Psoas muscle (tissue), 8 donors: ENCODE measurements around the gene COL4A2. TPM values are rescaled to one million over a fixed set of nuclear protein-coding genes. Genes with fewer than 3 reads are reported as not detected.

ENCODE experiments used
- ATAC-seq, 4 donors: fragments of 200-7000 bp; cut with Tn5 transposase; one replicate each; pipeline ENCODE4 v1.9.1; 2020; ENCODE audit warnings: moderate library complexity in 3 of 4, mild to moderate bottlenecking in 2 of 4
- DNase-seq, 2 donors: peaks; one replicate each; pipeline ENCODE4 v3.0.0-alpha.2; 2020
- H3K27ac ChIP-seq: fragments of 200-600 bp; one replicate; pipeline ENCODE4 v1.8.0; 2022
- H3K27me3 ChIP-seq, 3 donors: fragments of 200-600 bp in 1 of 3; one replicate each; pipeline versions ENCODE4 v1.6.1 to v1.8.0; 2013 to 2022; ENCODE audit warnings: low read length in 2 of 3, mild to moderate bottlenecking in 2 of 3, moderate library complexity in 1 of 3; ENCODE audit not compliant: insufficient read depth in 3 of 3
- H3K36me3 ChIP-seq, 2 donors: fragments of 200-600 bp in 1 of 2; one replicate each; pipeline versions ENCODE4 v1.6.1 to v1.8.0; 2013 to 2022; ENCODE audit warnings: low read depth in 1 of 2, mild to moderate bottlenecking in 1 of 2, moderate library complexity in 1 of 2; ENCODE audit not compliant: insufficient read depth in 1 of 2
- H3K4me1 ChIP-seq: fragments of 200-600 bp; one replicate; pipeline ENCODE4 v1.8.0; 2022
- H3K4me3 ChIP-seq: fragments of 200-600 bp; one replicate; pipeline ENCODE4 v1.8.0; 2022; ENCODE audit warnings: mild to moderate bottlenecking
- H3K9me3 ChIP-seq: fragments of 200-600 bp; one replicate; pipeline ENCODE4 v1.8.0; 2022
- WGBS, 3 donors: extraction: QIAGEN DNeasy Blood & Tissue Kit; methylation state at CpG; one replicate each; pipeline versions ENCODE4 v1.1.6 to v1.1.7; 2013; 5-methylcytosine and 5-hydroxymethylcytosine counted together
- intact Hi-C, 2 donors: fragments of 100-400 bp; cut with DNase I; formaldehyde crosslinking; loops; one replicate each; pipeline versions ENCODE4 v1.11.0 to v1.14.2; 2022
- polyA plus RNA-seq, 3 donors: library from polyadenylated mRNA; stranded (reverse); fragments of 200-250 nt; gene quantifications; one replicate each; pipeline ENCODE4 v1.2.3, GENCODE V29; 2013
- total RNA-seq, 4 donors: library from RNA; stranded (reverse); fragmentation: NEBNext Ultra II Directional in 2 of 4; extraction: Animal tissue kit (Norgen Biotek cat#: 25700) in 2 of 4; gene quantifications; one replicate each; pipeline versions ENCODE4 v1.2.1 to v1.2.4, GENCODE V29; 2021 to 2023
- TF ChIP-seq, protein P1 (sequence below): fragments of 200-600 bp; IDR thresholded peaks from one replicate; pipeline ENCODE4 v1.8.0; 2022; ENCODE audit warnings: antibody characterized with exemption
- donor health status: healthy with polysubstance abuse.
- donor health status: DM: no; HTN: no; CAD: no; lungs with moderate emphysema.
- donor health status: Bipolar disorder and iron deficiency.
- donor health status: healthy.
- donor health status: DM: yes; HTN: yes; CAD: no.
- donor health status: DM: no; HTN: no; CAD: no.
- donor health status: DM: no; HTN: no; CAD: no.
- donor health status: DM: yes; HTN: yes; CAD: no.

COL4A2 gene
- total and polyA plus RNA-seq, 7 donors, result 25.8 to 84.5 (median 57.8) TPM

- peak; percentile 64 to 82 (median 70) for ATAC-seq
- intact Hi-C loops, result no loop called here
- 38 to 44% (median 40%) methylated on average over 17 of the region's 17 CpGs for WGBS, 3 donors
Measured at GRCh38 chr13:110506859-110507566, 199.9 kb downstream of the COL4A2 start.

GRCh38 chr13:110507678-110508381, 200.7 kb downstream of the COL4A2 start:
- Histone ChIP-seq H3K27me3 (no peaks in the 10 kb centered on the region), H3K9me3 (no peaks in the 10 kb centered on the region), H3K4me1 (peaks cover 18% of the 10 kb centered on the region), H3K27ac (peak overlapping the region; percentile 60), H3K36me3 (peaks cover 0 to 48% of the 10 kb centered on the region in 2 donors), H3K4me3 (no peak overlapping the region)
- TF ChIP-seq, protein P1, sequence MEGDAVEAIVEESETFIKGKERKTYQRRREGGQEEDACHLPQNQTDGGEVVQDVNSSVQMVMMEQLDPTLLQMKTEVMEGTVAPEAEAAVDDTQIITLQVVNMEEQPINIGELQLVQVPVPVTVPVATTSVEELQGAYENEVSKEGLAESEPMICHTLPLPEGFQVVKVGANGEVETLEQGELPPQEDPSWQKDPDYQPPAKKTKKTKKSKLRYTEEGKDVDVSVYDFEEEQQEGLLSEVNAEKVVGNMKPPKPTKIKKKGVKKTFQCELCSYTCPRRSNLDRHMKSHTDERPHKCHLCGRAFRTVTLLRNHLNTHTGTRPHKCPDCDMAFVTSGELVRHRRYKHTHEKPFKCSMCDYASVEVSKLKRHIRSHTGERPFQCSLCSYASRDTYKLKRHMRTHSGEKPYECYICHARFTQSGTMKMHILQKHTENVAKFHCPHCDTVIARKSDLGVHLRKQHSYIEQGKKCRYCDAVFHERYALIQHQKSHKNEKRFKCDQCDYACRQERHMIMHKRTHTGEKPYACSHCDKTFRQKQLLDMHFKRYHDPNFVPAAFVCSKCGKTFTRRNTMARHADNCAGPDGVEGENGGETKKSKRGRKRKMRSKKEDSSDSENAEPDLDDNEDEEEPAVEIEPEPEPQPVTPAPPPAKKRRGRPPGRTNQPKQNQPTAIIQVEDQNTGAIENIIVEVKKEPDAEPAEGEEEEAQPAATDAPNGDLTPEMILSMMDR, result no peak
- DNase-seq (peak in 1 of 2 donors; percentile 67), ATAC-seq (peak; percentile 64 to 80 (median 76))
- 71 to 80% (median 74%) methylated on average over 23 of the region's 23 CpGs for WGBS, 3 donors
- intact Hi-C loops, result no loop called here

More at GRCh38 chr13:110506859-110507566, 199.9 kb downstream of the COL4A2 start:
- Histone ChIP-seq H3K27ac (peak overlapping the region; percentile 60), H3K4me1 (peaks cover 18% of the 10 kb centered on the region), H3K36me3 (peaks cover 0 to 49% of the 10 kb centered on the region in 2 donors), H3K4me3 (no peak overlapping the region), H3K27me3 (no peaks in the 10 kb centered on the region), H3K9me3 (no peaks in the 10 kb centered on the region)
- TF ChIP-seq, protein P1, result no peak
- DNase-seq, result peak; percentile 51 to 72

- Histone ChIP-seq H3K36me3 (peaks cover 0 to 34% of the 10 kb centered on the region in 2 donors), H3K9me3 (no peaks in the 10 kb centered on the region), H3K27ac (no peak overlapping the region), H3K27me3 (no peaks in the 10 kb centered on the region), H3K4me1 (peaks cover 18% of the 10 kb centered on the region), H3K4me3 (no peak overlapping the region)
- intact Hi-C loops, result no loop called here
- WGBS, 3 donors, result 25 to 29% (median 26%) methylated on average over 4 of the region's 4 CpGs
- ATAC-seq (peak in 2 of 4 donors; percentile 39), DNase-seq (no peak)
- TF ChIP-seq, protein P1, result no peak
Measured at GRCh38 chr13:110509478-110509926, 202.4 kb downstream of the COL4A2 start.

DNA sequence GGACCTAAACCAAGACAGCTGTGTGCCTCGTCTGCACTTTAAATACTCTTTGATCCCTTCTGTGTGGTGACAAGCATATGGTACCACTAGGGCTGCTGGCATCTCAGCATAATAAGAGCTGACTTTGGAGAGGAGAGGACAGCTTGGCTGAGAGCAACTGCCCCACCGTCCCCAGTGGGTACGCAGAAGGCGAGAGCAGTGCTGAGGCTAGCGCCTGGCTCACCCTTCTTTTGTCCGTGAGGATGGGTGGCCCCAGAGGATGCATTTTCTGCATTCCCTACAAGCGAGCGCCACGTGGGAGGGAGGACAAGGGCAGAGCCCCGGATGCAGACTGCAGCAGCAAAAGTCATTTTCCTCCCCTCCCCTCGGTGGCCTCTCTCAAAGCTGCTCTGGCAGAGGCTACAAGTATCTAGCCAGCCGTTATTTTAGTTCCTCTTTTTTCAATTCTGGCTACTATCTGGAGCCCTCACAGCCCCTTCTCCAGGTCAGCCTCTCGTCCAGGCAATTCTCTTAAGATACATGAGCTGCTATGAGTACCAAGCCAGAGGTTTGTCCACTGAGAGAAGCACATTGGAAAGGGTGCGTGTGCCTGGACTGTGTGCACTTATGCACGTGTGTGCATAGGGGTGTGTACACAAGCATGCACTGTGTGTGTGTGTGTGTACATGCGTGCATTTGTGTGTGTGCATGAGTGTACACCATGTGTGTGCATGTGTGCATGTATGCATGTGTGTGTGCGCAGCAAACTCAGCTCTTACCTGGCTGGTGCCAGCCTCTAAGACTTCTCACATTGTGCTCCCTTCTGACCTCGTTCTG, 203.1 kb downstream of the COL4A2 start:
- Histone ChIP-seq H3K27me3 (no peaks in the 10 kb centered on the region), H3K4me3 (no peak overlapping the region), H3K36me3 (peaks cover 0 to 32% of the 10 kb centered on the region in 2 donors), H3K27ac (no peak overlapping the region), H3K9me3 (no peaks in the 10 kb centered on the region), H3K4me1 (peaks cover 18% of the 10 kb centered on the region)
- ATAC-seq (peak in 1 of 4 donors; percentile 5), DNase-seq (no peak)
- intact Hi-C loops, result no loop called here
- 47 to 55% (median 54%) methylated on average over 18 of the region's 18 CpGs for WGBS, 3 donors
- TF ChIP-seq, protein P1, result no peak
